HEK293T (cell line): ENCODE data around the gene FAM81A.

Source experiments
- FOXA1 ChIP-seq: fragments of 450-650 bp; IDR thresholded peaks from 2 replicates; pipeline ENCODE4 v1.6.1; 2016; ENCODE audit warnings: mild to moderate bottlenecking
- HDGF ChIP-seq: fragments of 450-650 bp; IDR thresholded peaks from 2 replicates; pipeline ENCODE4 v1.6.1; 2017; ENCODE audit warnings: antibody characterized with exemption, borderline replicate concordance
- LEF1 ChIP-seq: fragments of 450-650 bp; IDR thresholded peaks from 2 replicates; pipeline ENCODE4 v1.6.1; 2017; ENCODE audit warnings: mild to moderate bottlenecking, borderline replicate concordance
- PKNOX1 ChIP-seq: fragments of 450-650 bp; IDR thresholded peaks from 2 replicates; pipeline ENCODE4 v1.6.1; 2016
- SP1 ChIP-seq: fragments of 450-650 bp; IDR thresholded peaks from 2 replicates; pipeline ENCODE4 v1.6.1; 2017

GRCh38 chr15:59405079-59405478, 32.9 kb upstream of the FAM81A start:
- TF ChIP-seq SP1 (no peak), PKNOX1 (no peak), LEF1 (no peak), HDGF (no peak), FOXA1 (no peak)
